GM19468 (cell line): ENCODE data around the gene SEC16A.

Experiments
- ATAC-seq: cut with Tn5 transposase; IDR thresholded peaks from one replicate; pipeline ENCODE4 v1.9.1; 2021; ENCODE audit warnings: mild to moderate bottlenecking, moderate library complexity, moderate number of reproducible peaks; ENCODE audit not compliant: unreplicated experiment; ENCODE audit errors: extremely low read depth

The SEC16A gene

DNA sequence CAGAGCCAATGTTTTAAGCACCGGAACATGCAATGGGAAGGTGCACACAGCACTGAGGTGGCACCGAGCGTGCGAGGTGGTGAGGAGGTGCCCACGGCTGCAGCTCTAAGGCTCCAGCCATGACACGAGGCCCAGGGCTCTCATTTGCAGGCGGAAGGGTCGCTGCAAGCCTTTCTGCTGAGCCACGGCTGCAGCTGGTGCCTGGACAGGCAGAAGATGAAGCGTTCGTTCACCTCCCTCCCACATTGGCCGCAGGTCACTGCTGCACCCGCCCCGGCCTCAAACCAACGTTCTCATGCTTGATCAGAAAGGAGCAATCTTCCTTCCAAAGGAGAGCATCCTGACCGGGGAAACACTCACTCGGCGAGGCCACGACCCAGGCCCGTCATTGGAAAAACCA lies 38.7 kb downstream of the SEC16A start:
- ATAC-seq, result no peak

- ATAC-seq, result no peak
These were observed 39.2 kb downstream of the SEC16A start for GRCh38 chr9:136443687-136444086.

- ATAC-seq, result no peak
These were observed 39.8 kb downstream of the SEC16A start for GRCh38 chr9:136443087-136443486.

- no peak for ATAC-seq
These were observed 40.6 kb downstream of the SEC16A start for GRCh38 chr9:136442265-136442664.

- no peak for ATAC-seq
These were observed 41.1 kb downstream of the SEC16A start for GRCh38 chr9:136441681-136442245.

GRCh38 chr9:136441191-136441680 lies 41.6 kb downstream of the SEC16A start:
- ATAC-seq, result no peak

DNA sequence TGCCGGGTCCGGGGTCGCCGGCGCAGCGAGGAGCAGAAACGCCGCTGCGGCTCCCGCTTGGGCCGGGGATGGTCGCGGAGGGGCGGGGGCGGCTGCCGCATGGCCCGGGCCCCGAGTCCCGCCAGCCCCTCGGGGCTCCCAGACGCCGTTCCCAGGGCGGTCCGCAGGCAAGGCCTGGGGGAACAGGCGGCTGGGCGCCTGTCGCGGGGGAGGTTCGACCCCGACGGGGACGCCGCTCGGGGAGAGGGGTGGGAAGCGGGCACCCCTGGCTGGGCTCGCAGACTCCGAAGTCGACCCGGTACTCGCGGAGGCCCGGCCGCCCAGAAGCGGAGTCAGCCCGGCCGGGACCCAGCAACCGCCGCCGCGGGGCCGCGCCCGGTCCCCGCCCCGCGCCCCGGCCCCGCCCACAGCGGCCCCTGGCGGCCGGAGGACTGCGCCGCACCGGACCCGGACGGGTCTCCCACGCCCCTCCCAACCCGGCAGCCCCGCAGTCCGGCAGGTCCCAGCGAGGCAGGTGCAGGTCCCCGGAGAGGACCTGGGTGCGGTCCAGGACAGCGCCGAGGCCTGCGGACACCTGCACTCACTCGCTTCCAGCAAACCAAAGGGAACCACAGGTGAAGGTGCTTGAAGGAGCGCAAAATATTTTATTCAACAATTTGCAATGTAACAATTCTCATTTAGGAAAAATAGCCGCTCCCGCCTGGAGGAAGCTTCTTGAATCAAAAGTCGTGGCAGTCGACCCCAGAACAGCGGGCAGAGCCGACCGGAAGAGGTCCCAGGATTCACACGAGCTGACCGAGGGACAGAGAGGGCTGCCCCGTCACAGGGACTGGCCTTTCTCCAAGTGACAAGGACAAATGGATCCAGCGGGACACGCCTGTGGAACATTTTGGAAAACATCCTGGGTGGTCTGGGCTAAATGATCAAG lies 43.1 kb downstream of the SEC16A start, which contains the start of gene INPP5E:
TSS of gene INPP5E (minus strand) at position 365 of the 928 bp plus-strand sequence. CDS start 426 bp downstream, outside the sequence.
- peak; percentile 17 for ATAC-seq

- peak; percentile 10 for ATAC-seq
These were observed 44.0 kb downstream of the SEC16A start for GRCh38 chr9:136438548-136439480.

GRCh38 chr9:136437839-136438547 lies 44.8 kb downstream of the SEC16A start:
- no peak for ATAC-seq

GRCh38 chr9:136437430-136437829 lies 45.4 kb downstream of the SEC16A start:
- ATAC-seq, result no peak

DNA sequence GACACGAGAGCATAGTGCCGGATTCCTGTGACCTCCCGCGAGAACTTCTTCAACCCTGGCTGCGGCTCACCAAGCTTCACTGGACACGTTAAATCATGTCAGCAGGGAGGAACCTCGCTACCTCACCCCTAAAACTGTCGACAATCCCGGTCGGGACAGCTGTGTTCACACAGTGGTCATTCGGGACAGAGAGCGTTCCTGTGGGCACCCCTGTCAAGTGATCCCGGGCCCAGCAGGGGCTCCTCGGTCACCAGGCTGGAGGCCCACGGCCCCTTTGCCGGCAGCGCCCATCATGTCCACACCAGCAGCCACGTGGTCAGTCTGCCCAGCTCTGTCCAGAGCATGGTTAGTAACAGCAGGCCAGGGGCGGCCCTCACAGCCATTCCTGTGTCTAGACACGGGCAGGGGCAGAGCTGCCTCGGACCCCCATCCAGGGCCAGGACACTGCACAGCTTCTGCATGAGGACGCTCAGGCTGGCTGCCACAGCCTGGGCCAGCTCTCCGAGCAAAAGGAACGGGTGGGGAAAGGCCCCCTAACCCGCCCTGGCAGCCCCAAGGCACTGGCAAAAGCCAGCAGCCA lies 46.7 kb downstream of the SEC16A start:
- no peak for ATAC-seq

DNA sequence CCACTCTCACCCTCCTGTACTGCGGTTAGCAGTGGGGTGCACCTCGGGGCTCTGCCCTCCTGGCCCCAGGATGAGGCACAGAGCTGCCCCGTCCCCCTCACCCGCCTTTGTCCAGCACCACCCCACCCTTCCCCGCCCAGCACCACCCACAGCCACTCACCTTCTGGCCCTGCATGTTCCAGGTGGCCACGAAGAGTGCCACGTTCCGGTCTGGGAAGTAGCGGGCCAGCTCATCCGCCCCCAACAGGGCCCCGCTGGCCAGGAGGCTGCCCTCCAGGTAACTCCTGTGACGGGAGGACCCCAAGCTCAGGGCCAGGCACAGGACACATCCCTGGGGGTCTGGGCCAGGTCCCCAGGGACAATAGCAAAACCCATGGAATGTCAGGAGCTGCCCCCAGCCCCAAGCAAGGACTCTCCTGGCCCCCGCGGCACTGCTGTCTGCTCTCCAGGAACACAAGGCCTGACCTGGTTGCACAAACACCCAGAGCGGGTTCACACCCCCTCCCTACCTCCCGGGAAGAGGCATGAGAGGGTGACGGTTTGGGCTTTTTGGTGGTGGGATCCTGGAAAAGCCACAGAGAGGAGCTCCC lies 48.2 kb downstream of the SEC16A start:
- no peak for ATAC-seq

DNA sequence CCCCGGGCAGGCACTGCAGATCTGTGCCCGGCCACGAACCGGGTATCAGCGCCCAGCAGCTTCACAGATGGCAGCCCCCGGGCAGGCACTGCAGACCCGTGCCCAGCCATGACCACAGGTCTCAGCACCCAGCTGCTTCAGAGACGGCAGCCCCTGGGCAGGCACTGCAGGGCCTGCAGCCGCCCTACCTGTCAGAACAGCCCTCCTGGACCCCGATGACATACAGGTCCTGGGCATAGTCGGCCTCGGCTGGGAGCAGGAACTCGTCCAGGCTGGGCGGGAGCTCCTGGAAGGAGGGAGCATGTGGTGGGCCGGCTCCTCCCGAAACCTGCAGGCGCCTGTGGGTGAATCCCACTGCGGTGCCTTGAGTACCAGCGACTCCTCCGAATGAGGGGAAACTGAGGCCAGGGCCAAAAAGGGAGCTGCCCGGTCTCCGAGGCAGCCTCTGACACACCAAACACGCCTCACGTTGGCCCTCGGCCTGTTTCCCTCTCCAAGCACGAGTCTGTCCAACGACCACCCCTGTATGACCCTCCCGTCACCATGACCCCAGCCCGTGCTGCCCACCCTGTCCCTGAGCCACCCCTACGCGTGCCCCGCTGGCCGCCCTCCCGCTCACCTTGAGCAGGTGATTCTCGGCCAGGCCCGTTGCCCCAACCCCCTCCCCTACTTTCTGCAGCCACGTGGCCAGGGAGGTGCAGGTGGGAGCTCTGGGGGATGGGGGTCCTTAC lies 48.8 kb downstream of the SEC16A start:
- no peak for ATAC-seq

DNA sequence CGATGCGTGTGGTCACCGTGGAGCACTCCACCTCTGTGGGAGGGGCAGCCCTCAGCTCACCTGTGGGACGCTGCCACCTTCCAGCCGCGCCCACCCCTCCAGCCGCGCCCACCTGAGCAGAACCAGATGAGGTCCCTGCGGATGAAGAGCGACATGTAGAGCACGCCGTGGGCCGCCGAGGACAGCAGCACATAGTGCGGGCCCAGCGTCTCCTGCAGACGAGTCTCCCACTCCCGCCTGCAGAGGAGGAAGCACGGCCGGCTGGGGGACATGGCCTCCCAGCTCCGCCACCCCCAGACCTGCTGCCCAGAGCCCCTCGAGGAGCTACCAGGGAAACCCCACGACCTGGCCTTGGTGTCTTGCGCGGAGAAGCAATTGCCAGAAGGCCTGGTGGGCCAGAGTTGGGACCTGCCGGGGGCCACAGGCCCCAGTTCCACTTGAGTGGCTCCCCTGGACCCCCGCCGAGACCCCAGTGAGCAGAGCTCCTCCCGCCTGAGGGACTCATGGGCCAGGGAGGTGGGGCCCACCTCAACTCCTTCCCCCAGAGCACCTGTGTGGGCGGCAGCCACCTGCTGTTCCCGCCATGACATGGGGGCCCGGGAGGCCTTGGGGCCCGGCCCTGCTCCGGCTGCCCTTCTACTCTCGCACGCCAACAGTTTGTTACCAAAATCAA lies 49.7 kb downstream of the SEC16A start:
- no peak for ATAC-seq

GRCh38 chr9:136432591-136432990 lies 50.2 kb downstream of the SEC16A start:
- no peak for ATAC-seq

GRCh38 chr9:136431782-136432350 lies 51.0 kb downstream of the SEC16A start:
- no peak for ATAC-seq

DNA sequence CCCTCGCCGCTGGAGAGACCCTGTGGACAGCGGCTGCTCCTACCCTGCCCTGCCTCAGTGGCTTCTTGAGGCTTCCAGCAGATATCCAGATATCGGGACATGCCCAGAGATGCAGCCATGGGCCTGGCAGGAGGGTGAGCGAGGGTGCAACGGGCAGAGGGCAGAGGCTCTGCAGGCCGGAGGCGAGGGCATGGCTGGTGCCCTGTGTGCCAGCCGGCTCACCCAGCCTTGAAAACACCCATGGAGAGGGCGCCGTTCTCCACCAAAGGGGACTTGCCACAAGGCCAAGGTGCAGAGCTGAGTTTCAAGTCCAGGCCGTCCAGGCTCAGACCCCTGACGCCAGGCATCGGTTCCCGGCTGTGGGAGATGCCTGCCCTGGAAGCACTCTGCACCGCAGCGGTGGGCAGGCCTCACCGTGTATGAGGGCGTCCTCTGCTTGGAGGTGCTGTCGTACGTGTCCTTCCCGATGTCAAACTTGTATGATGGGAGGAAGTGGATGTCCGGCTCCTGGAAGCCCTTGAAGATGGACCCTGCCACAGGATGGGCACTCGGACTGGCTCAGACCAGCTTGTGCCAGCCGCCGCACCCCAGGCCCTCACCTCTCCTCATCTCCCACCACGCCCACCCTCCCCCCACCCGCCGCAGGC lies 52.1 kb downstream of the SEC16A start:
- ATAC-seq, result no peak
